HepG2 (cell line): ENCODE results near the gene CAPN11. TPM values are rescaled to one million over a fixed set of nuclear protein-coding genes. Genes with fewer than 3 reads are reported as not detected.
A peak's percentile ranks its signal among the peaks of the same experiment; 100 is the strongest.

Source experiments
- ARNT2 ChIP-seq: sonication (generic); formaldehyde crosslinking; IDR thresholded peaks from 2 replicates; pipeline ENCODE4 v1.8.0; 2022; ENCODE audit warnings: mild to moderate bottlenecking, low read depth, missing genetic modification reagents, moderate library complexity
- CEBPG ChIP-seq: IDR thresholded peaks from 2 replicates; pipeline ENCODE4 v1.6.1; 2016
- CEBPZ ChIP-seq: IDR thresholded peaks from 2 replicates; pipeline ENCODE4 v1.6.1; 2012; ENCODE audit warnings: low read length, improper control_type of control experiment
- DR1 ChIP-seq: sonication (generic); formaldehyde crosslinking; IDR thresholded peaks from 2 replicates; pipeline ENCODE4 v1.8.0; 2021; ENCODE audit warnings: mild to moderate bottlenecking, missing genetic modification reagents, inconsistent platforms
- ELF3 ChIP-seq: IDR thresholded peaks from 2 replicates; pipeline ENCODE4 v1.6.1; 2016; ENCODE audit warnings: missing genetic modification reagents, missing compliant biosample characterization
- ETV5 ChIP-seq: IDR thresholded peaks from 2 replicates; pipeline ENCODE4 v1.6.1; 2018; ENCODE audit warnings: missing biosample characterization, missing genetic modification reagents, inconsistent platforms, borderline replicate concordance
- GATA4 ChIP-seq: sonication (generic); IDR thresholded peaks from 2 replicates; pipeline ENCODE4 v1.6.1; 2016; ENCODE audit warnings: antibody characterized with exemption, low read depth, borderline replicate concordance
- HDAC2 ChIP-seq: sonication (generic); formaldehyde crosslinking; IDR thresholded peaks from 2 replicates; pipeline ENCODE4 v1.4.0; 2020; ENCODE audit warnings: missing genetic modification reagents
- KDM1A ChIP-seq: IDR thresholded peaks from 2 replicates; pipeline ENCODE4 v1.6.1; 2016; ENCODE audit warnings: missing compliant biosample characterization
- RXRA ChIP-seq: sonication (generic); formaldehyde crosslinking; IDR thresholded peaks from 2 replicates; pipeline ENCODE4 v1.5.1; 2020; ENCODE audit warnings: missing genetic modification reagents
- SIN3A ChIP-seq: IDR thresholded peaks from 2 replicates; pipeline ENCODE4 v1.6.1; 2011; ENCODE audit warnings: low read depth, mild to moderate bottlenecking, control low read depth, low read length, borderline replicate concordance
- SP1 ChIP-seq, 2 experiments: fragments of 450-650 bp in 1 of 2; sonication (generic) in 1 of 2; formaldehyde crosslinking in 1 of 2; IDR thresholded peaks; 2 replicates each; pipeline versions ENCODE4 v1.4.0 to v1.6.1; 2016 to 2020; ENCODE audit warnings: missing genetic modification reagents in 1 of 2
- SP5 ChIP-seq: IDR thresholded peaks from 2 replicates; pipeline ENCODE4 v1.6.1; 2016; ENCODE audit warnings: low read depth, borderline replicate concordance
- STAG1 ChIP-seq: sonication (generic); formaldehyde crosslinking; IDR thresholded peaks from 2 replicates; pipeline ENCODE4 v1.4.0; 2020; ENCODE audit warnings: missing genetic modification reagents
- YEATS2 ChIP-seq: sonication (generic); formaldehyde crosslinking; IDR thresholded peaks from 2 replicates; pipeline ENCODE4 v1.4.0; 2020; ENCODE audit warnings: missing genetic modification reagents, borderline replicate concordance
- ZNF281 ChIP-seq: sonication (generic); formaldehyde crosslinking; IDR thresholded peaks from 2 replicates; pipeline ENCODE4 v1.4.0; 2020; ENCODE audit warnings: missing genetic modification reagents, borderline replicate concordance
- polyA plus RNA-seq, 8 experiments: library from polyadenylated mRNA; depleted of rRNA in 3 of 8; stranded (reverse) in 7 of 8; unstranded in 1 of 8; fragments of >200 nt; fragmentation: Illumina TruSeq in 4 of 8; extraction: Trizol in 4 of 8; gene quantifications; 2 replicates each; pipeline versions ENCODE4 v1.2.1 to v1.2.3, GENCODE V29; 2011 to 2016; ENCODE audit warnings: low read depth in 4 of 8, missing spikeins in 1 of 8, mixed read lengths in 1 of 8; ENCODE audit not compliant: insufficient read depth in 1 of 8
- total RNA-seq, 5 experiments: library from RNA; depleted of rRNA; stranded (reverse); fragments of >200 nt; fragmentation: Illumina TruSeq; extraction: Trizol; gene quantifications; 2 replicates each; pipeline ENCODE4 v1.2.3, GENCODE V29; 2016; ENCODE audit warnings: low read depth in 1 of 5
- TF ChIP-seq, protein P1 (sequence below): sonication (generic); formaldehyde crosslinking; conservative IDR thresholded peaks from 2 replicates; pipeline ENCODE4 v1.8.0; 2022; ENCODE audit warnings: low read depth, missing genetic modification reagents
- TF ChIP-seq, protein P2 (sequence below): IDR thresholded peaks from 2 replicates; pipeline ENCODE4 v1.6.1; 2018; ENCODE audit warnings: missing genetic modification reagents, mild to moderate bottlenecking, missing compliant biosample characterization
- TF ChIP-seq, protein P3 (sequence below): sonication (generic); formaldehyde crosslinking; IDR thresholded peaks from 2 replicates; pipeline ENCODE4 v1.8.1; 2023; ENCODE audit warnings: missing genetic modification reagents, mild to moderate bottlenecking, borderline replicate concordance

Gene CAPN11
- total and polyA plus RNA-seq, 2 of the 13 experiments (the other 11 are each of a cell fraction or from before 2014, with no cell fraction given) = 0.07 to 0.11 TPM

GRCh38 chr6:44179072-44179536 lies 20.5 kb downstream of the CAPN11 start (continued):
- TF ChIP-seq ZNF281 (CRISPR knock-in tag) (peak; percentile 65; the same call in 1 of the 2 replicates), CEBPG (peak; percentile 18; the same call in 1 of the 2 replicates), KDM1A (CRISPR knock-in tag) (peak; percentile 61; the same call in 1 of the 2 replicates), ELF3 (CRISPR knock-in tag) (0 out of 2 replicates have a peak, but pooled peaks have one; percentile 16), ARNT2 (CRISPR knock-in tag) (0 out of 2 replicates have a peak, but pooled peaks have one; percentile 37), HDAC2 (CRISPR knock-in tag) (peak; percentile 48; the same call in 1 of the 2 replicates), RXRA (CRISPR knock-in tag) (peak; percentile 68; the same call in 1 of the 2 replicates), GATA4 (no peak), STAG1 (CRISPR knock-in tag) (0 out of 2 replicates have a peak, but pooled peaks have one; percentile 6), CEBPZ (no peak), YEATS2 (CRISPR knock-in tag) (no peak), SP1 (IDR thresholded peaks at IDR 0.05) (no peak), SP1 (CRISPR knock-in tag; IDR thresholded peaks at IDR 0.05) (peak; percentile 18; the same call in 1 of the 2 replicates), SP5 (CRISPR knock-in tag) (peak; percentile 50), ETV5 (CRISPR knock-in tag) (peak; percentile 36; the same call in 1 of the 2 replicates), SIN3A (no peak), DR1 (CRISPR knock-in tag) (no peak)
- TF ChIP-seq, protein P1, sequence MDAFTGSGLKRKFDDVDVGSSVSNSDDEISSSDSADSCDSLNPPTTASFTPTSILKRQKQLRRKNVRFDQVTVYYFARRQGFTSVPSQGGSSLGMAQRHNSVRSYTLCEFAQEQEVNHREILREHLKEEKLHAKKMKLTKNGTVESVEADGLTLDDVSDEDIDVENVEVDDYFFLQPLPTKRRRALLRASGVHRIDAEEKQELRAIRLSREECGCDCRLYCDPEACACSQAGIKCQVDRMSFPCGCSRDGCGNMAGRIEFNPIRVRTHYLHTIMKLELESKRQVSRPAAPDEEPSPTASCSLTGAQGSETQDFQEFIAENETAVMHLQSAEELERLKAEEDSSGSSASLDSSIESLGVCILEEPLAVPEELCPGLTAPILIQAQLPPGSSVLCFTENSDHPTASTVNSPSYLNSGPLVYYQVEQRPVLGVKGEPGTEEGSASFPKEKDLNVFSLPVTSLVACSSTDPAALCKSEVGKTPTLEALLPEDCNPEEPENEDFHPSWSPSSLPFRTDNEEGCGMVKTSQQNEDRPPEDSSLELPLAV (CRISPR knock-in tag) = no peak
- TF ChIP-seq, protein P2, sequence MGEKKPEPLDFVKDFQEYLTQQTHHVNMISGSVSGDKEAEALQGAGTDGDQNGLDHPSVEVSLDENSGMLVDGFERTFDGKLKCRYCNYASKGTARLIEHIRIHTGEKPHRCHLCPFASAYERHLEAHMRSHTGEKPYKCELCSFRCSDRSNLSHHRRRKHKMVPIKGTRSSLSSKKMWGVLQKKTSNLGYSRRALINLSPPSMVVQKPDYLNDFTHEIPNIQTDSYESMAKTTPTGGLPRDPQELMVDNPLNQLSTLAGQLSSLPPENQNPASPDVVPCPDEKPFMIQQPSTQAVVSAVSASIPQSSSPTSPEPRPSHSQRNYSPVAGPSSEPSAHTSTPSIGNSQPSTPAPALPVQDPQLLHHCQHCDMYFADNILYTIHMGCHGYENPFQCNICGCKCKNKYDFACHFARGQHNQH (CRISPR knock-in tag) = peak; percentile 56; the same call in 1 of the 2 replicates
- TF ChIP-seq, protein P3, sequence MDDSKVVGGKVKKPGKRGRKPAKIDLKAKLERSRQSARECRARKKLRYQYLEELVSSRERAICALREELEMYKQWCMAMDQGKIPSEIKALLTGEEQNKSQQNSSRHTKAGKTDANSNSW = no peak
